ENCODE measurements around the gene EIF2D.

Gene EIF2D

DNA sequence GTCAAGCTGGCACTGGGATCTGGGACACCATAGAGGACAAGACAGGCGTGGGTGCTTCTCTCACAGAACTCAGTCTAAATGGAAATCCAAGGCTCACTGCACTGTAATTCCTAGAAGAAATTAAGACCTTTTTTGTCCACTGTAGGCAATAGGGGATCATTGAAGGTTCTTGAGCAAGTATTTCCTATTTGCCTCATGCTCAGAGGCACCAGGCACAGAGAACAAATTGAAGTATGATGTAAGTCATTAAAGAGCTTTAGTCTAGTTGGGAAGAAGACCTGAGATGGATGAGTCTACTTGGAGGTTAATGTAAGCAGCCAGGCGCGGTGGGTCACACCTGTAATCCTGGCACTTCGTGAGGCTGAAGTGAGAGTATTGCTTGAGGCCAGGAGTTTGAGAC, 34.6 kb downstream of the EIF2D start:
- no peaks in the 10 kb centered on the region for H3K36me3 ChIP-seq (ENCODE audit: low read length)
- no peaks in the 10 kb centered on the region for H3K9me3 ChIP-seq (ENCODE audit: insufficient read depth, low read length)
- no peak overlapping the region for H3K4me2 ChIP-seq (ENCODE audit: low read depth, low read length, poor library complexity, severe bottlenecking)
- no peak overlapping the region for H2AFZ ChIP-seq (ENCODE audit: low read depth, low read length, severe bottlenecking)
- no peak overlapping the region for H3K27ac ChIP-seq (ENCODE audit: low read depth, low read length)
- no peak overlapping the region for H3K9ac ChIP-seq (ENCODE audit: low read length)
- H4K20me1 ChIP-seq (ENCODE audit: low read depth, low read length), result no peaks in the 10 kb centered on the region; the same call in 1 of the 2 replicates
- H3K9me2 ChIP-seq (replicated peaks; ENCODE audit: insufficient read depth, low read length), result no peaks in the 10 kb centered on the region
- TF ChIP-seq, protein P1, sequence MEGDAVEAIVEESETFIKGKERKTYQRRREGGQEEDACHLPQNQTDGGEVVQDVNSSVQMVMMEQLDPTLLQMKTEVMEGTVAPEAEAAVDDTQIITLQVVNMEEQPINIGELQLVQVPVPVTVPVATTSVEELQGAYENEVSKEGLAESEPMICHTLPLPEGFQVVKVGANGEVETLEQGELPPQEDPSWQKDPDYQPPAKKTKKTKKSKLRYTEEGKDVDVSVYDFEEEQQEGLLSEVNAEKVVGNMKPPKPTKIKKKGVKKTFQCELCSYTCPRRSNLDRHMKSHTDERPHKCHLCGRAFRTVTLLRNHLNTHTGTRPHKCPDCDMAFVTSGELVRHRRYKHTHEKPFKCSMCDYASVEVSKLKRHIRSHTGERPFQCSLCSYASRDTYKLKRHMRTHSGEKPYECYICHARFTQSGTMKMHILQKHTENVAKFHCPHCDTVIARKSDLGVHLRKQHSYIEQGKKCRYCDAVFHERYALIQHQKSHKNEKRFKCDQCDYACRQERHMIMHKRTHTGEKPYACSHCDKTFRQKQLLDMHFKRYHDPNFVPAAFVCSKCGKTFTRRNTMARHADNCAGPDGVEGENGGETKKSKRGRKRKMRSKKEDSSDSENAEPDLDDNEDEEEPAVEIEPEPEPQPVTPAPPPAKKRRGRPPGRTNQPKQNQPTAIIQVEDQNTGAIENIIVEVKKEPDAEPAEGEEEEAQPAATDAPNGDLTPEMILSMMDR (IDR thresholded peaks at IDR 0.05; ENCODE audit: insufficient read depth, low read length, poor library complexity, severe bottlenecking), result no peak
- peaks cover 37% of the 10 kb centered on the region for H3K79me2 ChIP-seq (ENCODE audit: insufficient read depth, low read length)
- H3K27me3 ChIP-seq (ENCODE audit: low read length), result no peaks in the 10 kb centered on the region
- H3K4me3 ChIP-seq (ENCODE audit: insufficient read depth, low read length, poor library complexity, severe bottlenecking), result no peak overlapping the region
- no peaks in the 10 kb centered on the region for H3F3A ChIP-seq (ENCODE audit: insufficient read depth)

DNA sequence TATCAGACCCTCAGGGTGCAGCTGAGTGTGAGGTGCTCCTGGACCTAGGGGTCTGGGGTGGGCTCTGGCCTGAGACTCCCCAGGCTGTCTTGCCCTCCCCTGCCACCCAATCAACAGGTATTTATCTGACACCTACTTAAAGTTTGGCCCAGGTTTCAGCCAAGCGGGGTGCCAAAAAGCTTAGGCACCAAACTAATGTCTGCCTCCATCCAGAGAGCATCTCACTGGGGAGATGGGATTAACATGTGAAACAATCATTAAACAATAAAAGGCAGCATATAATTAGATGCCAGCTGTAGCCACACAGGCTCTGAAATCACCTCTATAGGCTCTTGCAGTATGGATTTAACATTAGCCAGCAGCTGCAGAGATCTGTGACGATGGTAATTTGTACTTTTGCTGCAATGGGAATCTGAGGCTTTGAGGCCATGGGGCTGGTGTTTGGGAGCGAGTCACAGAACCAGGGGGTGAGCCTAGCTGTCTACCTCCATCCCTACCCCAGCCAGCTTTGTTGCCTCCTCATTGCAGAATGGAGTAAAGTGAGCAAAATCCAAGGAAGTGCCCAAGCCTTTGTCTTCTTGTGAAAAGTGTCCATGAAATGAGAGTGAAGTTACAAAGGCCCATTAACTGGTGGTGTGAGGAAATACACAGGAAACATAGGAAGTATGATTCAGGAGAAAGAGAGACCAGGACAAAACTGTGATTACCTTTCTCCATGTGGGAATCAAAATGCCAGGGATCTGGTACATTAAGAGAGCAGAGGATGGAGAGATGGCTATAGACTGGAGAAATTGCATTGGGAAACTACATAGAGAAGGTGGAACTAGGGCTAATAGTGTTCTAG, 36.1 kb downstream of the EIF2D start:
- no peak overlapping the region for H3K27ac ChIP-seq (ENCODE audit: low read depth, low read length)
- H4K20me1 ChIP-seq (ENCODE audit: low read depth, low read length), result no peaks in the 10 kb centered on the region; the same call in 1 of the 2 replicates
- H3K4me2 ChIP-seq (ENCODE audit: low read depth, low read length, poor library complexity, severe bottlenecking), result no peak overlapping the region
- H3K9ac ChIP-seq (ENCODE audit: low read length), result no peak overlapping the region
- no peaks in the 10 kb centered on the region for H3K36me3 ChIP-seq (ENCODE audit: low read length)
- peaks cover 48% of the 10 kb centered on the region for H3K79me2 ChIP-seq (ENCODE audit: insufficient read depth, low read length)
- no peaks in the 10 kb centered on the region for H3K9me3 ChIP-seq (ENCODE audit: insufficient read depth, low read length)
- no peaks in the 10 kb centered on the region for H3K27me3 ChIP-seq (ENCODE audit: low read length)
- no peak overlapping the region for H3K4me3 ChIP-seq (ENCODE audit: insufficient read depth, low read length, poor library complexity, severe bottlenecking)
- no peaks in the 10 kb centered on the region for H3F3A ChIP-seq (ENCODE audit: insufficient read depth)
- no peak overlapping the region for H2AFZ ChIP-seq (ENCODE audit: low read depth, low read length, severe bottlenecking)
- H3K9me2 ChIP-seq (replicated peaks; ENCODE audit: insufficient read depth, low read length), result no peaks in the 10 kb centered on the region
- no peak for TF ChIP-seq EZH2phosphoT487 (conservative IDR thresholded peaks at IDR 0.05; ENCODE audit: low read length)
- TF ChIP-seq, protein P1 (IDR thresholded peaks at IDR 0.05; ENCODE audit: insufficient read depth, low read length, poor library complexity, severe bottlenecking), result no peak

DNA sequence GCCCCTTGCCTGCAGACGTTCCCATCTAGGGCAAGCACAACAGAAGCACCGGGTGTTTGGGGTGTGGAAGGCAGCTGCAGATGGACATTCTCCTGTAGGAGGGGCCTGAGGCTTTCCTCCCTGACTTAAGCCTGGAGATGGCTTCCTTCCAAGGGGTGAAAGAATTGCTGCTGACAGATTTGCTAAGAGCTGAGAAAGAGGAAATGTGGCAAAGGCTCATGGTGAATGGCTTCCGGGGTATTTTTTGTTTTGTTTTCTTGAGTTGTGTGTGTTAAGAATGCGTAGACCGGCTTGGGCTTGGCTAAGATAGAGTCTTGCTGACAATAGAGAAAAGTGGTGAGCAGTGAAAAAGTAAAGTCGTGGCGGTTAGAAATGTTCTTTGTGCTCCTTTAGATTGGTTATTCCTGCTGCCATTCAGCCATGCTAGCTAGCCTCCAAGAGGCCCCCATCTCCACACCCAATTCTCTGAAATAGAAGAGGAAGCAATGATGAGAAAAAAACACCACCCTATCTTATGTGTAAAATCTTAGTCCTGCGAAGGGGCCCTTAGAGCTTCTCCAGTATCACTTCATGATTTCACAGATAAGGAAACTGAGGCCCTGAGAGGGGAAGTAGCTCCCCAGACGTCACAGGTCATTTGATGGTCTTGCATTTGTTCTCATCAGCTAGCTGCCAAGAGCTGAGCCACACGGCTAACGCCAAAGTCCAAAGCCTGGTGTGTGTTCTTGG, 36.9 kb downstream of the EIF2D start:
- H3K36me3 ChIP-seq (ENCODE audit: low read length), result no peaks in the 10 kb centered on the region
- peaks cover 46% of the 10 kb centered on the region for H3K79me2 ChIP-seq (ENCODE audit: insufficient read depth, low read length)
- H3K9ac ChIP-seq (ENCODE audit: low read length), result no peak overlapping the region
- no peak overlapping the region for H2AFZ ChIP-seq (ENCODE audit: low read depth, low read length, severe bottlenecking)
- no peak overlapping the region for H3K4me3 ChIP-seq (ENCODE audit: insufficient read depth, low read length, poor library complexity, severe bottlenecking)
- H3K4me2 ChIP-seq (ENCODE audit: low read depth, low read length, poor library complexity, severe bottlenecking), result no peak overlapping the region
- no peak overlapping the region for H3K27ac ChIP-seq (ENCODE audit: low read depth, low read length)
- no peaks in the 10 kb centered on the region for H3F3A ChIP-seq (ENCODE audit: insufficient read depth)
- no peaks in the 10 kb centered on the region for H3K9me3 ChIP-seq (ENCODE audit: insufficient read depth, low read length)
- no peaks in the 10 kb centered on the region; the same call in 1 of the 2 replicates for H4K20me1 ChIP-seq (ENCODE audit: low read depth, low read length)
- TF ChIP-seq, protein P1 (IDR thresholded peaks at IDR 0.05; ENCODE audit: insufficient read depth, low read length, poor library complexity, severe bottlenecking), result no peak
- TF ChIP-seq EZH2phosphoT487 (conservative IDR thresholded peaks at IDR 0.05; ENCODE audit: low read length), result no peak
- no peaks in the 10 kb centered on the region for H3K27me3 ChIP-seq (ENCODE audit: low read length)
- no peaks in the 10 kb centered on the region for H3K9me2 ChIP-seq (replicated peaks; ENCODE audit: insufficient read depth, low read length)

All from SU-DHL-6 (cell line).